Astrocyte (in vitro differentiated cells and primary cell): ENCODE measurements around the gene GLYATL1. TPM values are rescaled to one million over a fixed set of nuclear protein-coding genes. Genes with fewer than 3 reads are reported as not detected.
A peak's percentile ranks its signal among the peaks of the same experiment; 100 is the strongest.

ENCODE experiments used
- DNase-seq: peaks from one replicate; pipeline ENCODE4 v3.0.0-alpha.2; 2010; ENCODE audit warnings: low read depth
- FAIRE-seq: peaks from 2 replicates; lab custom pipeline; 2011; peaks lifted over from hg19 to GRCh38; lab: Jason Lieb, UNC
- H2AFZ ChIP-seq: 2 replicates; pipeline ENCODE4 v1.6.0; 2012; ENCODE audit warnings: low read depth, low read length, inconsistent platforms
- H3K27ac ChIP-seq: 2 replicates; pipeline ENCODE4 v1.5.1; 2011; ENCODE audit warnings: low read depth, low read length, inconsistent platforms
- H3K27me3 ChIP-seq: 2 replicates; pipeline ENCODE4 v1.6.0; 2011; ENCODE audit warnings: low read length, inconsistent platforms; ENCODE audit not compliant: insufficient read depth
- H3K36me3 ChIP-seq: 2 replicates; pipeline ENCODE4 v1.5.1; 2011; ENCODE audit warnings: low read length, inconsistent platforms; ENCODE audit not compliant: insufficient read depth
- H3K4me1 ChIP-seq: 2 replicates; pipeline ENCODE4 v1.5.1; 2011; ENCODE audit warnings: low read length, inconsistent platforms; ENCODE audit not compliant: insufficient read depth
- H3K4me2 ChIP-seq: 2 replicates; pipeline ENCODE4 v1.6.0; 2012; ENCODE audit warnings: low read length, inconsistent platforms
- H3K4me3 ChIP-seq: 2 replicates; pipeline ENCODE4 v1.5.1; 2011; ENCODE audit warnings: low read depth, mild to moderate bottlenecking, low read length, inconsistent platforms; ENCODE audit not compliant: insufficient read depth
- H3K79me2 ChIP-seq: 2 replicates; pipeline ENCODE4 v1.6.0; 2012; ENCODE audit warnings: mild to moderate bottlenecking, low read length, inconsistent platforms; ENCODE audit not compliant: insufficient read depth
- H3K9ac ChIP-seq: 2 replicates; pipeline ENCODE4 v1.6.0; 2012; ENCODE audit warnings: mild to moderate bottlenecking, low read length, inconsistent platforms
- H3K9me3 ChIP-seq: 2 replicates; pipeline ENCODE4 v1.5.1; 2012; ENCODE audit warnings: low read depth, mild to moderate bottlenecking, low read length, inconsistent platforms; ENCODE audit not compliant: insufficient read depth
- H4K20me1 ChIP-seq: 2 replicates; pipeline ENCODE4 v1.6.0; 2012; ENCODE audit warnings: low read length, inconsistent platforms; ENCODE audit not compliant: insufficient read depth
- H3K27ac Mint-ChIP-seq: one replicate; pipeline ENCODE4 v1.8.0; 2021; ENCODE audit warnings: mild to moderate bottlenecking, mixed read lengths; ENCODE audit not compliant: unreplicated experiment
- H3K27me3 Mint-ChIP-seq: one replicate; pipeline ENCODE4 v1.8.0; 2021; ENCODE audit warnings: low read depth, mixed read lengths; ENCODE audit not compliant: unreplicated experiment
- H3K36me3 Mint-ChIP-seq: one replicate; pipeline ENCODE4 v1.8.0; 2021; ENCODE audit warnings: low read depth, mixed read lengths; ENCODE audit not compliant: unreplicated experiment
- H3K4me1 Mint-ChIP-seq: one replicate; pipeline ENCODE4 v1.8.0; 2021; ENCODE audit warnings: low read depth, mixed read lengths; ENCODE audit not compliant: unreplicated experiment
- H3K4me3 Mint-ChIP-seq: one replicate; pipeline ENCODE4 v1.8.0; 2021; ENCODE audit warnings: mild to moderate bottlenecking, moderate library complexity, mixed read lengths; ENCODE audit not compliant: unreplicated experiment
- H3K9me3 Mint-ChIP-seq: one replicate; pipeline ENCODE4 v1.8.0; 2021; ENCODE audit warnings: mild to moderate bottlenecking, mixed read lengths; ENCODE audit not compliant: unreplicated experiment
- CTCF ChIP-seq: IDR thresholded peaks from 2 replicates; pipeline ENCODE4 v1.5.1; 2011; ENCODE audit warnings: low read depth, mild to moderate bottlenecking, inconsistent platforms, low read length, moderate library complexity; ENCODE audit not compliant: insufficient read depth
- EZH2 ChIP-seq: IDR thresholded peaks from 2 replicates; pipeline ENCODE4 v1.6.1; 2012; ENCODE audit warnings: mild to moderate bottlenecking, low read length, inconsistent platforms; ENCODE audit not compliant: insufficient read depth
- total RNA-seq: library from RNA; stranded (reverse); gene quantifications from 2 replicates; pipeline ENCODE4 v1.2.1, GENCODE V29; 2021

The GLYATL1 gene
- total RNA-seq, 1 donor from 2014 or later, result not detected

DNA sequence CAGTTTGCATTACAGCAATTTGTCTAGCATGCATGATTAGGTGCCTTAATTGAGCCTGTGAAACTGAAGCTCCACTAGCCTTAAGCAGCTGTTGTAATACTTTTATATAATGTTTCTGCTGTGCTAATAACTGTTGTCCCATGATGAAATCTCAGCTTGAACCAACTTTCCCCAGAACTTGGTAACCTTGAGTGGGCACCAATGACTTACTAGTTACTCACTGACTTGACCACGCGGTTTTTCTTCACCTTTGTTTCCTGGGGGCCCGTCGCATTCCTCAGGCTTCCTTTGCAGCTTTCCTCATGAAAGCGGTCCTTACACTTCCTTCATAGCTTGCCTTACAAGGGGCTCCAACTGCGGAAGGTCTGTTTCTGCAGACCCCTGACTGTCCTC lies 11.2 kb upstream of the GLYATL1 start:
- Histone ChIP-seq H3K4me1 (peaks cover 10% of the 10 kb centered on the region), H4K20me1 (no peaks in the 10 kb centered on the region), H3K79me2 (no peaks in the 10 kb centered on the region), H3K27ac (no peak overlapping the region), H3K27me3 (no peaks in the 10 kb centered on the region), H2AFZ (peak overlapping the region; percentile 45), H3K4me2 (peak overlapping the region; percentile 68), H3K4me3 (no peak overlapping the region), H3K9ac (no peak overlapping the region), H3K9me3 (no peaks in the 10 kb centered on the region), H3K36me3 (no peaks in the 10 kb centered on the region)
- H3K27ac Mint-ChIP-seq, result no peak overlapping the region
- H3K36me3 Mint-ChIP-seq, result no peaks in the 10 kb centered on the region
- H3K9me3 Mint-ChIP-seq, result no peaks in the 10 kb centered on the region
- peaks cover 11% of the 10 kb centered on the region for H3K4me1 Mint-ChIP-seq
- peak; percentile 10 for DNase-seq
- peak overlapping the region; percentile 15 for H3K4me3 Mint-ChIP-seq
- no peak for TF ChIP-seq CTCF
- TF ChIP-seq EZH2, result no peak
- H3K27me3 Mint-ChIP-seq, result no peaks in the 10 kb centered on the region
- no peak for FAIRE-seq

DNA sequence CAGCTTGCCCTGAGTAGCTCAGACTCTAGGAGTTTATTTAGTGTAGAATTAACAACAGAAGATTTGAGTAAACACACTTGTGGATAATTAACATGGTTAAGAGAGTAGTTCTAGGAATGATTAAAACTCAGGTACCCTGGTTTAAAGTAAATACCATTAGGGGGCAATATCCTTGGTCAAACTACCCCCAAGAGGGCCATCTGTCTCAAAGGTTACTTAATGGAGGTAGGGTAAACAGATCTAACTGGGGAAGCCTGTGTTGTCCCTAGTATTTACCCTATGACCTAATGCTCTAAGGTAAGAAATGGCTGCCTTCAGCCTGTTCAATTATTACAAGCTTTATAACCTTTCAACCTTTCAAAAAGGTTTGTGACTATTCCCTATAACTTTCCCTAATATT lies 10.6 kb upstream of the GLYATL1 start:
- Histone ChIP-seq H3K4me1 (peaks cover 6% of the 10 kb centered on the region), H3K27ac (no peak overlapping the region), H3K9ac (no peak overlapping the region), H3K4me3 (no peak overlapping the region), H3K79me2 (no peaks in the 10 kb centered on the region), H2AFZ (peak overlapping the region; percentile 45), H3K36me3 (no peaks in the 10 kb centered on the region), H3K27me3 (no peaks in the 10 kb centered on the region), H3K9me3 (no peaks in the 10 kb centered on the region), H3K4me2 (peak overlapping the region; percentile 68), H4K20me1 (no peaks in the 10 kb centered on the region)
- Mint-ChIP-seq H3K4me3 (no peak overlapping the region), H3K36me3 (no peaks in the 10 kb centered on the region), H3K9me3 (no peaks in the 10 kb centered on the region), H3K27ac (no peak overlapping the region), H3K27me3 (no peaks in the 10 kb centered on the region), H3K4me1 (peaks cover 11% of the 10 kb centered on the region)
- TF ChIP-seq EZH2 (no peak), CTCF (no peak)
- DNase-seq, result no peak
- no peak for FAIRE-seq

- H3K4me2 ChIP-seq, result no peak overlapping the region
- peaks cover 6% of the 10 kb centered on the region for H3K4me1 ChIP-seq
- no peak overlapping the region for H3K27ac Mint-ChIP-seq
Measured at GRCh38 chr11:58930926-58931325, 8.4 kb upstream of the GLYATL1 start.

More at GRCh38 chr11:58930926-58931325, 8.4 kb upstream of the GLYATL1 start:
- H3K27me3 ChIP-seq, result no peaks in the 10 kb centered on the region
- H3K9me3 ChIP-seq, result no peaks in the 10 kb centered on the region
- H2AFZ ChIP-seq, result no peak overlapping the region
- no peak for FAIRE-seq
- H3K27me3 Mint-ChIP-seq, result no peaks in the 10 kb centered on the region
- H3K79me2 ChIP-seq, result no peaks in the 10 kb centered on the region
- no peak overlapping the region for H3K4me3 Mint-ChIP-seq
- no peak overlapping the region for H3K27ac ChIP-seq
- H3K4me1 Mint-ChIP-seq, result peaks cover 11% of the 10 kb centered on the region
- TF ChIP-seq EZH2 (no peak), CTCF (no peak)
- H3K9me3 Mint-ChIP-seq, result no peaks in the 10 kb centered on the region
- H4K20me1 ChIP-seq, result no peaks in the 10 kb centered on the region
- no peak for DNase-seq
- H3K36me3 Mint-ChIP-seq, result no peaks in the 10 kb centered on the region
- no peaks in the 10 kb centered on the region for H3K36me3 ChIP-seq
- no peak overlapping the region for H3K4me3 ChIP-seq
- H3K9ac ChIP-seq, result no peak overlapping the region
